Suprapubic skin (tissue), 4 donors: ENCODE results near the gene S100A5. TPM values are rescaled to one million over a fixed set of nuclear protein-coding genes. Genes with fewer than 3 reads are reported as not detected.
"Not testable (repeated sequence)": the region's sequence is repeated elsewhere in the genome, so short reads cannot be mapped to it uniquely, and the experiment has no call there.

Source experiments
- DNase-seq, 2 donors: peaks; one replicate each; pipeline ENCODE4 v3.0.0-alpha.2; 2019; ENCODE audit warnings: low spot score in 2 of 2
- H3K27ac ChIP-seq: fragments of 200-600 bp; sonication (generic); one replicate; pipeline ENCODE4 v1.5.1; 2019
- H3K27me3 ChIP-seq: fragments of 200-600 bp; sonication (generic); one replicate; pipeline ENCODE4 v1.5.1; 2019
- H3K36me3 ChIP-seq: fragments of 200-600 bp; sonication (generic); one replicate; pipeline ENCODE4 v1.5.1; 2019
- H3K4me1 ChIP-seq: fragments of 200-600 bp; sonication (generic); one replicate; pipeline ENCODE4 v1.5.1; 2019
- H3K4me3 ChIP-seq: fragments of 200-600 bp; sonication (generic); one replicate; pipeline ENCODE4 v1.5.1; 2019; ENCODE audit warnings: mild to moderate bottlenecking
- H3K9me3 ChIP-seq: fragments of 200-600 bp; sonication (generic); one replicate; pipeline ENCODE4 v1.5.1; 2019
- CTCF ChIP-seq, 2 donors: fragments of 200-600 bp in 1 of 2; fragments of 450-650 bp in 1 of 2; sonication (generic) in 1 of 2; IDR thresholded peaks; one replicate each; pipeline ENCODE4 v1.5.1; 2016 to 2019; ENCODE audit warnings: antibody characterized with exemption in 2 of 2, mild to moderate bottlenecking in 1 of 2, moderate library complexity in 1 of 2
- EP300 ChIP-seq: sonication (generic); formaldehyde crosslinking; IDR thresholded peaks from one replicate; pipeline ENCODE4 v1.6.1; 2017; ENCODE audit warnings: antibody characterized with exemption
- POLR2A ChIP-seq, 2 donors: fragments of 450-650 bp; IDR thresholded peaks; one replicate each; pipeline ENCODE4 v1.6.1; 2017; ENCODE audit warnings: antibody characterized with exemption in 2 of 2, mild to moderate bottlenecking in 2 of 2, moderate library complexity in 2 of 2
- POLR2AphosphoS5 ChIP-seq, 3 donors: sonication (generic); formaldehyde crosslinking; IDR thresholded peaks; one replicate each; pipeline ENCODE4 v1.6.1; 2017; ENCODE audit warnings: antibody characterized with exemption in 3 of 3
- WGBS: methylation state at CpG from one replicate; pipeline ENCODE4 v1.1.5; 2018; 5-methylcytosine and 5-hydroxymethylcytosine counted together
- total RNA-seq, 4 donors: library from RNA; depleted of rRNA; stranded (reverse); fragments of >200 nt; gene quantifications; one replicate each; pipeline ENCODE4 v1.1.0, GENCODE V29; 2016

The S100A5 gene
- total RNA-seq, 4 donors from 2014 or later = not detected

GRCh38 chr1:153520818-153521476, 19.8 kb downstream of the S100A5 start:
- H3K27me3 ChIP-seq = no peaks in the 10 kb centered on the region
- peaks cover 18% of the 10 kb centered on the region for H3K4me1 ChIP-seq
- H3K36me3 ChIP-seq = no peaks in the 10 kb centered on the region
- H3K27ac ChIP-seq = no peak overlapping the region
- DNase-seq = no peak
- 92% methylated on average over 4 of the region's 4 CpGs for WGBS
- no peak overlapping the region for H3K4me3 ChIP-seq
- no peak for TF ChIP-seq POLR2AphosphoS5 (IDR thresholded peaks at IDR 0.05)
- TF ChIP-seq POLR2A (IDR thresholded peaks at IDR 0.05) = no peak
- TF ChIP-seq CTCF (IDR thresholded peaks at IDR 0.05) = no peak
- no peak for TF ChIP-seq EP300
- H3K9me3 ChIP-seq = no peaks in the 10 kb centered on the region

- H3K27ac ChIP-seq, H3K4me3 ChIP-seq, H3K27me3 ChIP-seq, DNase-seq, H3K36me3 ChIP-seq, H3K9me3 ChIP-seq: not testable (repeated sequence)
- 84% methylated on average over 5 of the region's 5 CpGs for WGBS
- H3K4me1 ChIP-seq = peaks cover 18% of the 10 kb centered on the region
Measured at GRCh38 chr1:153520137-153520691, 20.5 kb downstream of the S100A5 start.

- no peaks in the 10 kb centered on the region for H3K36me3 ChIP-seq
- DNase-seq = no peak
- H3K4me3 ChIP-seq = no peak overlapping the region
- no peak for TF ChIP-seq EP300
- no peak for TF ChIP-seq CTCF (IDR thresholded peaks at IDR 0.05)
- TF ChIP-seq POLR2A (IDR thresholded peaks at IDR 0.05) = no peak
- no peak for TF ChIP-seq POLR2AphosphoS5 (IDR thresholded peaks at IDR 0.05)
- H3K27ac ChIP-seq = no peak overlapping the region
- 91% methylated on average over 3 of the region's 3 CpGs for WGBS
- peaks cover 25% of the 10 kb centered on the region for H3K4me1 ChIP-seq
- no peaks in the 10 kb centered on the region for H3K9me3 ChIP-seq
- no peaks in the 10 kb centered on the region for H3K27me3 ChIP-seq
Measured at GRCh38 chr1:153519242-153519641, 21.5 kb downstream of the S100A5 start.

- TF ChIP-seq POLR2AphosphoS5 (IDR thresholded peaks at IDR 0.05) (no peak), POLR2A (IDR thresholded peaks at IDR 0.05) (no peak), CTCF (IDR thresholded peaks at IDR 0.05) (no peak)
- H3K4me3 ChIP-seq = no peak overlapping the region
- no peaks in the 10 kb centered on the region for H3K36me3 ChIP-seq
- no peaks in the 10 kb centered on the region for H3K27me3 ChIP-seq
- 45% methylated on average over 7 of the region's 8 CpGs for WGBS
- H3K27ac ChIP-seq = peak overlapping the region; percentile 88
- no peaks in the 10 kb centered on the region for H3K9me3 ChIP-seq
- no peak for DNase-seq
- H3K4me1 ChIP-seq = peaks cover 32% of the 10 kb centered on the region
Measured at GRCh38 chr1:153515504-153516394, 25.0 kb downstream of the S100A5 start.

- peak in 1 of 2 donors; percentile 56 for DNase-seq
- no peak overlapping the region for H3K4me3 ChIP-seq
- no peak overlapping the region for H3K27ac ChIP-seq
- no peaks in the 10 kb centered on the region for H3K9me3 ChIP-seq
- TF ChIP-seq POLR2AphosphoS5 (IDR thresholded peaks at IDR 0.05) (no peak), EP300 (no peak), POLR2A (IDR thresholded peaks at IDR 0.05) (no peak), CTCF (IDR thresholded peaks at IDR 0.05) (no peak)
- H3K4me1 ChIP-seq = peaks cover 33% of the 10 kb centered on the region
- H3K27me3 ChIP-seq = no peaks in the 10 kb centered on the region
- WGBS = 92% methylated on average over 7 of the region's 7 CpGs
- no peaks in the 10 kb centered on the region for H3K36me3 ChIP-seq
Measured at GRCh38 chr1:153513666-153514065, 27.1 kb downstream of the S100A5 start.
